Measurements from ENCODE around the gene ZBTB33.

Gene ZBTB33

GRCh38 chrX:120270567-120270966, 20.0 kb downstream of the ZBTB33 start:
- Histone ChIP-seq H3K4me3 (ENCODE audit: low read depth in 1 of 2, low read length in 1 of 2) (no peak overlapping the region), H3K4me1 (ENCODE audit: control insufficient read depth in 1 of 2, insufficient read depth in 1 of 2, low read depth in 1 of 2, low read length in 1 of 2) (no peaks in the 10 kb centered on the region), H3K27ac (no peak overlapping the region), H3K9me3 (no peaks in the 10 kb centered on the region), H3K27me3 (no peaks in the 10 kb centered on the region), H3K36me3 (no peaks in the 10 kb centered on the region)
- no peak for TF ChIP-seq CTCF (IDR thresholded peaks at IDR 0.05)

- no peak for TF ChIP-seq CTCF (IDR thresholded peaks at IDR 0.05)
- no peak overlapping the region for H3K4me3 ChIP-seq (ENCODE audit: low read depth in 1 of 2, low read length in 1 of 2)
Measured at GRCh38 chrX:120271218-120271617, 20.6 kb downstream of the ZBTB33 start.

DNA sequence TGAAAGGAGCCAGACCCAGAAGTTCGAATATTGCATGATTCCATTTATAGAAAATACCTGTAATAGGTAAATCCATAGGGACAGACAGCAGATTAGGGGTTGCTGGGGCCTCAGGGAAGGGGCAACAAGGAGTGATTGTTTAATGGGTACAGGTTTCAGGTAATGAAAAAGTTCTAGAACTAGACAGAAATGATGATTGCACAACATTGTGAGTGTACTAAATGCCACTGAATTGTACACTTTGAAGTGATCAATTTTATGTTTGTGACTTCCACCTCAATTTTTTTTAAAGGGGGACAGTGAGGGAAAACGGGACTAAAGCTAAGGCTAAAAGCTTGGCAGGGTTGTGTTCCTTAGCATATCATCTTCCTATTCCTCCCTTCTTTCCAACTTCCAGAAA, 23.5 kb downstream of the ZBTB33 start:
- Histone ChIP-seq H3K27me3 (no peaks in the 10 kb centered on the region), H3K27ac (no peak overlapping the region), H3K4me1 (ENCODE audit: control insufficient read depth in 1 of 2, insufficient read depth in 1 of 2, low read depth in 1 of 2, low read length in 1 of 2) (no peaks in the 10 kb centered on the region), H3K4me3 (ENCODE audit: low read depth in 1 of 2, low read length in 1 of 2) (no peak overlapping the region), H3K9me3 (no peaks in the 10 kb centered on the region), H3K36me3 (no peaks in the 10 kb centered on the region)
- no peak for TF ChIP-seq CTCF (IDR thresholded peaks at IDR 0.05)

More at GRCh38 chrX:120271218-120271617, 20.6 kb downstream of the ZBTB33 start:
- Histone ChIP-seq H3K9me3 (no peaks in the 10 kb centered on the region), H3K27ac (no peak overlapping the region), H3K27me3 (no peaks in the 10 kb centered on the region), H3K4me1 (ENCODE audit: control insufficient read depth in 1 of 2, insufficient read depth in 1 of 2, low read depth in 1 of 2, low read length in 1 of 2) (no peaks in the 10 kb centered on the region), H3K36me3 (no peaks in the 10 kb centered on the region)

GRCh38 chrX:120274958-120275357, 24.3 kb downstream of the ZBTB33 start:
- no peak for TF ChIP-seq CTCF (IDR thresholded peaks at IDR 0.05)

GRCh38 chrX:120281021-120281624, 30.5 kb downstream of the ZBTB33 start:
- Histone ChIP-seq H3K4me3 (ENCODE audit: low read depth in 1 of 2, low read length in 1 of 2) (no peak overlapping the region), H3K27ac (no peak overlapping the region), H3K9me3 (no peaks in the 10 kb centered on the region), H3K36me3 (no peaks in the 10 kb centered on the region), H3K27me3 (no peaks in the 10 kb centered on the region), H3K4me1 (ENCODE audit: control insufficient read depth in 1 of 2, insufficient read depth in 1 of 2, low read depth in 1 of 2, low read length in 1 of 2) (no peaks in the 10 kb centered on the region)
- no peak for TF ChIP-seq CTCF (IDR thresholded peaks at IDR 0.05)

More at GRCh38 chrX:120274958-120275357, 24.3 kb downstream of the ZBTB33 start:
- no peaks in the 10 kb centered on the region for H3K4me1 ChIP-seq (ENCODE audit: control insufficient read depth in 1 of 2, insufficient read depth in 1 of 2, low read depth in 1 of 2, low read length in 1 of 2)
- H3K27ac ChIP-seq, result no peak overlapping the region
- H3K9me3 ChIP-seq, result no peaks in the 10 kb centered on the region
- no peaks in the 10 kb centered on the region for H3K36me3 ChIP-seq
- H3K4me3 ChIP-seq (ENCODE audit: low read depth in 1 of 2, low read length in 1 of 2), result no peak overlapping the region
- H3K27me3 ChIP-seq, result no peaks in the 10 kb centered on the region
